HG03064 (cell line): ENCODE measurements around the gene PGAP1.
"Not testable (repeated sequence)": the region's sequence is repeated elsewhere in the genome, so short reads cannot be mapped to it uniquely, and the experiment has no call there.

Experiments
- ATAC-seq: cut with Tn5 transposase; IDR thresholded peaks from one replicate; pipeline ENCODE4 v1.9.1; 2021; ENCODE audit warnings: low read depth; ENCODE audit not compliant: unreplicated experiment

PGAP1 gene

DNA sequence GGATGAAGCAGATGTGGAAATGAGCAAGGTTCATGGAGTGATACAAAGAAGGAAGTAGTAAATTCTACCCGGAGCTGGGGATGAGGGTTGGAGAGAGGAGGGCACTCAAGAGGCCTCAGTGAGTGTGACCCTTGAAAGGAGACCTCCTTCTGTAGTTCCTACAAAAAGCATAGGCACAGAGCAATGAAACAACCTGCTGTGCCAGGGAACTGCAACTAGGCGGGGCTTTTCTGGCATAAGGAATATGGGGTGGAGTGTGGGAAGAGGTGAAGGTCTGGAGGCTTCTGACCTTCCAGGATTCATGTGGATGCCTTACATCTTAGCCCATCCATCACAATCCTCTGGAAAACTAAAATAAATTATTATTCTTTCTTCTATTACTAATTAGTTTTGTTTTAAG, 25.5 kb upstream of the PGAP1 start:
- ATAC-seq, result no peak

DNA sequence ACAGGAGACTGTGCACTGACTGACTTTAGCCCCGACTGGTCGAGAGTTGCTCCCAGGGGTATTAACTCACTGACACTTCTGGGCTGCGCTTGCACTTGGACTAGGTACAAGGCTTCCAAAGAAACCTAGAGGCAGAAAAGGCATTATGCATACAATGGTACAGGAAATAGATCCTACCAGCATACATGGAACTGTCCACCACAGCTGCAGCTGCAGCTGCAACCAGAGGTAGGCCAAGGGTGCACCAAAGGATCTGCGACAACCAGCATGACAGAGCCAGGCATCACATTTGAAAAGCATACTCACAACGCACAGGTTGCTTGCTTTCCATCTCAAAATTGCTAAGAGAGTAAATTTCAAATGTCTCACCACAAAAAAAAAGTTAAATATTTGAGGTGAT, 22.6 kb upstream of the PGAP1 start:
- ATAC-seq, result no peak

DNA sequence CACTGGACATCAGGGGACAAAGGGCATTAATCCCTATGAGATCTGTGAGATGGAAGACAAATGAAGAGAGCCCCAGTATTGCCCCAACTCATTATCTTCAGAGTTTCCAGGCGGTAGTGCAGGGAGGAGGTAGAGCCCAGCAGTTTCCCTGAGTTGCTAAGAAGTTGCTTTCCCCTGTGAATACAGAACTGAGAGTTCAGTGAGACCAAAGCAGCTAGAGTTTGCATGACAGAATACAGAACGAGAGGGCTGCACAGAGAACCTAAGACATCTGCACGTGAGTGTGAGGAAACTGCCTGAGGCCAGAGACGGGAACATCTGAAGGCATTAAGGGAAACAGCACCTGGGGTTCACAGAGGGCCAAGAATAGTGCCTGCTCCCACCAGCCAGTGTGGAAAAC, 18.1 kb upstream of the PGAP1 start:
- peak; percentile 88 for ATAC-seq

DNA sequence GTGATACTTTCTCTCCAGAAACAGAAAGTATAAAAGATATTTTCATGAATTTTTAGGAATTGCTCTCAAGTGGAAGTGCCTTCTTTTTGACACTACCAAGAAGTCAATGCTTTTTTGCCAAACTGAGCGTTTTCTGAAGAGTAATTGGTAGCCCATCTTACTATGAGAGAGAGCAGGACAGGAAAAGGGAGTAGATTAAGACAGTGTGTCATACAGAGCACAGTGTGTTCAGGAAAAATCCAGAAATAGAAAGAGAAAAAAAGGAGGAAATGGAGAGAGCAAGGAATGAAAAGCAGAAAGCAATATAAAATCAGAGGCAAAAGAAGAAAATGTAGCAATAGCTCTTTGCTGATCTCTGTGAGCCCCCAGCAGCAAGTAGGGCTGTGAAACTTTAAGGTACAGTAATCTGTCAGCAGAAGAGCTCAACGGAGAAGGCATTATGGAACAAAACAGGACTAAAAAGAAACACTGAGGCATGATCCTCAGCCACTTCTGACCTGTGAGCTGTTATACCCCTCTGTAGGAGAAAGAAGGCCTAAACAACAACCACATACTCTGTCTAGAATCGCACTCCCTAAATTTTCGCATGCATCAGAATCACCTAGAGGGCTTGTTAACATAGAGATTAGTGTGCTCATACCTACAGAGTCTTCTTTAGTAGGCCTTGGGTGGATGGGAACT, 15.0 kb upstream of the PGAP1 start:
- no peak for ATAC-seq

DNA sequence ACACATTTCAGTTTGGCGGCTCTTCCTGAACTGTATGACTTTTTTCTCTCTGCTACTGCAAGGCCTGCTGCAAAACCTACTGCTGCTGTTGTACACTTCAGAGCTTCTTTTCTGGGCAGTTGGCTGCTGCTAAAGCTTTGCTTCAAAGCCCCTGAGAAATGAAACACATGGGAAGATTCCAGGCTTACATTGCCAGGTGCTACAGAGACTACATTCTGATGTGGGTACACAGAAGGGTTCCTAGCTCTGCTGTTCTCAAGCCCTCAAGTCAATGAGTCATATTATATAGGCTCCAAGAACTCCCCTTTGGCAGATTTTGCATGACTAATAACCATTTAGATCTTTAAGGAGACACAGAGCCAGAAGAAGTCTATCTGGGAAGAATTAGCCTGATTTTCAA, 12.9 kb upstream of the PGAP1 start:
- no peak for ATAC-seq

DNA sequence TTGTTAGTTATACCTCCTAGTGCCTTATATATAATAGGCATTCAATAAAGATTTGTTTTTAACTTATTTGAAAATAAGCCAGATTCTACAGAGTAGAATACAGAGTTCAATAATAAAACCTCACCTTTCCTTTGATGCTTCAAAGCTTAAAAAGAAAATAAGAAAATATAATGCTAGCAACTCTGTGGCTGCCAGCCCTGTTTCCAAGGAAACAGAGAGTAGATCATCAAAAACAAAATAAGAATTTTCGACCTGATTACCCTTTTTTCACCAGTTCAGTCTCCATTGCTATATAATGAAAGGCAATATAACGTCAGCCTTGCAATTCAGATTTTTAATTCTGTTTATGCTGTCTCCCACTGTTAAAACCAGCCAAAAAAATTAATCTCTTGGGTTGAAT, 8.9 kb upstream of the PGAP1 start:
- ATAC-seq, result no peak

DNA sequence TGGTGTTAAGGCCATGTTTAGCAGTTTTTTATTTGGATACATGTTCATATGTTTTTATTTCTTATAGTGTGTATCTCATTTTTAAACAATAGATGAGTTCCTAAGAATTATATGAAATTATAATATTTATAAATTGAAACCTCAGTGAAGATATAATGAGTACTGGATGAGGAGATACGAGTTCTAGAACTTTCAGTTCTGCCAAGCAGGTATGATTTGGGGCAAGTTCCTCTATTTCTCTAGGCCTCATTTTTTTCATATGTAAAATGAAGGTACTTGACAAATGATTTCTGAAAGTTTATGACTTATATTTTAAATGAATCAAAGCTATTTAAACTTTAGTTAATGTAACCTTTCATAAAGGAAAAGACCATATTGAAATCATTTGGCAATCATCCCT, 8.2 kb upstream of the PGAP1 start:
- no peak for ATAC-seq

DNA sequence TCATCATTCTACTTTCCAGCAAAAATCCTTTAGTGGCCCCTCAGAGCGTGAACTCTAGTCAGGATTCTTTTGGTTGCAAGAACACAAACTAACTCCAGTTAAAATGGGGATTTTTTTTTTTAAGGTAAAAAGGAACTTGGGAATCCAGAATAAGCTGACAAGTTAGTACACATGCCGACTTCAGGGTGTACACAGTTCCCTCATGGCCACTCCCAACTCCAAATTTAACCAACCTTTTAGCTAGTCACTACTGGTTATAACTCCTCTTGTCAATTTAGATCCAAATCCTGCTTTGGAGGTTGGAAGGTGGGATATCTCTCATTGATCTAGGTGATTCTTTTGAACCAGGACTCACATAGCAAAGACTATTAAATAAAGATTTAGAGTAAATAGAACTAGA, 5.0 kb upstream of the PGAP1 start:
- ATAC-seq, result no peak

DNA sequence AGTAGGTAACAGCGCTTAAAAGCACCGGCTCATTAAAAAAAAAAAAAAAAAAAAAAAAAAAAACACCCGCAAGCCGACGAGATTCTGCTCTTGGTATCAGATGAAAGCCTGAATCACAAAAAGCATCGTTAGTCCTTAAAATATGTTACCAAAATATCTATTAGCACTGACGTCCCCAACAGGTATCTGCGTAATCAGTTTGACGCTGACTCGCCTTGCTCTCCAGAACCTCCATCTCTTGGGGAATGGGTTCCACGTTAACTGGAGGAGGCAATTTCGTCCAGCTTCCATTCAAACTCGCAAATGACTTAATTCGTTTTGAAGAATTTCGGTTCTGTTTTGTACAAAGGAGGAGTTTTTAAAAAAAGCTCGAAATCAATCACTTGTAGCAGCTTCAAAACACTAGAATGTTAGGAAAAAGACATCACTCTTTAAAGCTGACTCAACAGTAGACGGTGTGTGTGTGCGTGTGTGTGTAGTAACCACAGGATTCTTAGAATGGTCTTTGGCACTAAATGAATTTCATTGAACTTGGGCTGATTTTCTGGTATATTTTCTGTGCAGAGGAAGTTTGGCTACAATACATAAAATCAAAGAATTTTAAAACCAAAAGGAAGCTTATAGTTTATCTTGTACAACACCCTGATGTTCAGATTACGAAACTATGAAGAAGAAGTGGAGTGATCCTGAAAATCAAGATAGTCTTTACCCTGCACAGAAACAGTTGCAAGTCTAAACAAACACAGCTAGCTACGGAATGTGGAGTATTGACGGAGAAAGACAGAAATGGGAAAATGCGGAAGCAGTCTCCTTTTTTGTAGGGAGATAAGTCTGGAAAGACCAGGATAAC, 1.1 kb upstream of the PGAP1 start:
- ATAC-seq, result peak; percentile 0

DNA sequence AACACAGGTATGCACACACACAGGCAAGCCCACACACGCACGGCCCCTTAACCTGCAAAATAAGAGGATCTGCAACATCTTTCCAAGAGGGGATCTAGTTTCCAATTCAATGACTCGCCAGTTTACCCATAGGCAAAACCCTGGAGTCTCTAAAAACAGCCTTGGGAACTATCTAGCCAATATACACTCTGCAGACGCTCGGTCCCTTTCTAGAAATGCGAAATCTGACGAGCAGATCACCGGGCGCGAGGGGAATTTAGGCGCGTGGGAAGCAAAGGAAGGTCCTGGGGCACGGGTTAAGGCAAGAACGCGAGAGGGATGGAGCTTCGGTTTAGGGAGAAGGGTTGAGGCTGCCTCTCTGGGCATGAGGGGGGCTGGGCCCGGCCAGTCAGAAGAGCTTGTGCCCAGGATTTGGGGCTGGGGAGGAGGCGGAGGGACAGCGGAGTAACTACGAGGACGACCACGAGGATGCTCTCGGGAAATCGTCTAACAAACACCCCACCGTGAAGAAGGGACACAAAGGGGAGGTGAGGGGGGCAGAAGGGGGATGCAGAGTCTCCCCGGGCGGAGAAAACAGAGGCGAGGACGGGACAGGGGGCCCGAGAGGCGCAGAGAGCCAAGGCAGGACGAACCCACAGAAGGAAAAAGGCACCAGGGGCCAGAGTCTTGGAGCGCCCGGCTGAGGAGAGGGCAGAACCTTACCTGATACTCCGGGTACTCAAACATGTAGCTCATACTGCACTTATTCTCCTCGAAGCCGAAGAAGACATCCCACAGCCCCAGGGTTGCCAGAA, 542 bp downstream of the PGAP1 start:
- peak; percentile 24 for ATAC-seq

DNA sequence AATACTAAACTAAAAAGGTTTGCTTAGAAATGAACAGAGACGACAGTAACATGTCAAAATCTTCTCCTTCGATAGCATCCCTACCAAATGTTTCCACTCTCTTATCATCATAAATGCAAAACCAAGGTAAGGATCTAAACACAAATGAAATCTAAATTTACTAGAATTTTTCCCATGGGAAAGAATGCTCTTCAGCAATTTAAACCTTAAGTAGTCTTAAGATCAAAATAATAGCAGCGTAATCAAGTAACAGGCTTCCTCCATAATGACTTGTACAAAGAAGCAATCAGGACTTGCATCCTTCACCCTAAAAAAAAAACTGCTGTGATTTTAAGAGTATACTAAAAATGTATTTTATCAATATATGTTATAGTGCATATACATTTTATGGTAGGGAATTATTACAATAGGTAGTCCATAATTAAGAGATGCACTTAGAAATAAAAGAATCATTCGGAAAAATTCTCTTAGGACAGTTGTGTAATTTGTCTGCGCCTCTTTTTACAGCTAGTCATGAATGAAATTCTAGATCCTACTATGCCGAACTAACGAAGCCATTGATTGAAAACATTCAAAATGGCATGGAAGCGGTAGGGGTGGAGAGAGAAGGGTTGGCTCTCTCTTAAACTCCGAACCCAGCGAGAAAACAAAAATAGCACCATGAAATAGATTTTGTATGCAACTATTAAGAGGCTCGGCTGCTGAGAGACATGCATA, 1.3 kb downstream of the PGAP1 start:
- ATAC-seq, result no peak

DNA sequence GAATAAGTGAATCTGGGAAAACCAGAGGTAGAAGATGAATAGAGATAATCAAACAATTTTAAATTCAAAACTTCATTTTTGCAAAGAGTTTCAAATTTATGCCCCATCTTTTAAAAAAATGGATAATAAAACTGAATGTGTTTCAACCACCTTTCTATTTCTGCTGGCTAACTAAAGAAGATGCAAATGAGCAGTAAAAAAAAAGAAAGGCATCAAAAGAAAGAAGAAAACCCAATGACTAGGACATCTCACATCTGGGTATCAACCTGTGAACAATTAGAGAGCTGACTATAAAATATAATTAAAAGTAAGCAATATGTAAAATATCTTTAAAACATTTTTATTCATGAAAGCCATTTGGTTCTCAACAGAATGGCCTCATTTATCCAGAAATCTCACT, 2.5 kb downstream of the PGAP1 start:
- ATAC-seq, result no peak

DNA sequence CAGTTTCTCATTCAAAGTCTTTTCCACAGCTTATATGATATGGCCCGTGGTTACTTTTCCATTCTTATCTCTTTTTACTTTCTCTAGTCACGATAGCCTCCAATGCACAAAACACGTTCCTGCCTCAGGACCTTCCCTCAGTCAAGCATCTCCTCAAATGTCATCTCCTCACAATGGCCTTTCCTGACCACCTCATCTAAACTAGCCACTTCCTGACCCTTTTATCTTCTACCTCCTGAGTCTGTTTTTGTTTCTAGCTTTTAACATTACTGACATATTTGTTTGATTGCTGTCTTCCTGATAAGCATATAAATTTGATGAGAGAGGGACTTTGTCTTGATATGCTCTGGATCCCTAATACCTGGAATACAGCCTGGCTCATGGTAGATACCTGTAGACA, 7.6 kb downstream of the PGAP1 start:
- ATAC-seq, result no peak

DNA sequence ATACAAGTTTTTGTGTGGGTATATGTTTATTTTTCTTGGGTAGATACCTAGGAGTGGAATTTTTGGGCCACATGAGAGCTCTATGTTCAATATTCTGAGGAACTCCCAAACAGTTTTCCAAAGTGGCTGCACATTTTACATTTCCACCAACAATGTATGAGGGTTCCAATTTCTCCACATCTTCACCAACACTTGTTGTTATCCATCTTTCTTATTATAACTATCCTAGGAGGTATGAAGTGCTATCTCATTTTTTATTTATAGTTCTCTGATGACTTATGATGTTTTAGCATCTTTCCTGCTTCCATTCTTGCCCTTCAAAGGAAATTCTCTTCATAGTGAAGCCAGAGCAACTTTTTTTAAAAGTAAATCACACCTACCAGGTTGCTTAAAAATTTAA, 8.7 kb downstream of the PGAP1 start:
- no peak for ATAC-seq

DNA sequence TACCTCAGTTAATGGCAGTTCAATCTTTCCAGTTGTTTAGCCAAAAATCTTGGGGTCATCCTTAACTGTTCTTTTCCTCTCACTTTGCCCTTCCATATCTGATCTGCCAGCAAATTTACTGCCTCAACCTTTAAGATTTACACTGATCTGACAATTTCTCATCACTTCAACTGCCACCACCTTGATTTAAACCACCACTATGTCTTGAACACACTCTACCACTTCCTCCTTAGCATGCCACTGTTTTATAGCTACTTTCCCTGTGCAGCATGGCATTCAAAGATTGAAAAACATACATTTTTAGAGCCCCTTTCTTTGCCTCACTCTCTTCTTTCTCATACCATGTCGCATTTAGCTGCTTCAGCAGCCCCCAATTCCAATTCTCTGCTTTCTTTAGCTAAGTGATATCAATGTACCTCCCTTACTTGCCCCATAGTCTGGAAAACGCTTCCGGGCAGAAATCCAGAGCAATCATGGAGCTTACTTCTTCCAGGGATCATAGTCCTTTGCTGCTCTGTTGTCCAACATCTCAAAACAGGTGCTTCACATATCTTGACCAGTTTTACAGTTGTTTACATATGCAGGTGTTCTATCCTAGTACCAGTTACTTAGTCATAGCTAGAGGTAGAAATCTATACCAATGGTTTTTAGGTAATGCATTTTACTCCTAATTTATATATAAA, 10.9 kb downstream of the PGAP1 start:
- ATAC-seq, result peak; percentile 40

DNA sequence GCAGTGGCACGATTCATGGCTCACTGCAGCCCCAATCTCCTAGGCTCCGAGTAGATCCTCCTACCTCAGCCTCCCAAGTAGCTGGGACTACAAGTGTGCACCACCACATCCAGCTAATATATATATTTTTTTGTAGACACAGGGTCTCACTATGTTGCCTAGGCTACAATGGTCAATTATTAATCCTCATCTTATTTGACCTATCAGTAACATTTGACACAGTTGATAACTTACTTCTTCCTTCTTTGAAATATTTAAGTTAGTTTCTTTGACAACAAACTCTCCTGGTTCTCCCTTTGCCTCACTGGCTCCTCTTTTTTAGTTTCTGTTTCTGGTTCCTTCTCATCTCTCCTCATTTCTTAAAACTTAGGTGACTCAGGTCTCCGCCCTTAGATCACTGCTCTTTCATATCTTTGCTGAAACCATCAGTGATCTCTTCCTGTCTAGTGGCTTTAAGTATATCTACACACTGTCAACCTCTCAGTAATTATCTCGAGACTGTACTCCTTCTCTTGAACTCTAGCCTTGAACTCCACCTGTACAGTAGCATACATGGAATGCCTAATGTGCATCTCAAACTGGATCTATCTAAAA, 11.5 kb downstream of the PGAP1 start:
- peak; percentile 88 for ATAC-seq

DNA sequence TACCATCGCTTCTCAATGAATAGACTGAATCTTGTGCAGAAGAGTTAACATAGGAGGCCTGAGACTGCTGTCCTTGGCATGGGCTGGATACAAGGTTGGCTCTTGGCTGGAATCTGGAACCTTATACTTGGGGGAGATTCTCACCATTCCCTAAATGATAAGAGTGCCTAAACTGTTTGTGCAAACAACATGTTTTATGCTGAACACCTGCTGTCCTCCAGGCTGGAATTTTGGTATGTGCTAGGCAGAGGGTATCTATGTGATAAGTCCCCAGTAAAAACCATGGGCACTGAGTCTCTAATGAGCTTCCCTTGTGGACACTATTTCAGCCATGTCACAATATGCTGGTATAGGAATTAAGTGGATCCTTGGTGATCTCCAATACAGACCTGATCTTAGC, 12.8 kb downstream of the PGAP1 start:
- ATAC-seq, result no peak

DNA sequence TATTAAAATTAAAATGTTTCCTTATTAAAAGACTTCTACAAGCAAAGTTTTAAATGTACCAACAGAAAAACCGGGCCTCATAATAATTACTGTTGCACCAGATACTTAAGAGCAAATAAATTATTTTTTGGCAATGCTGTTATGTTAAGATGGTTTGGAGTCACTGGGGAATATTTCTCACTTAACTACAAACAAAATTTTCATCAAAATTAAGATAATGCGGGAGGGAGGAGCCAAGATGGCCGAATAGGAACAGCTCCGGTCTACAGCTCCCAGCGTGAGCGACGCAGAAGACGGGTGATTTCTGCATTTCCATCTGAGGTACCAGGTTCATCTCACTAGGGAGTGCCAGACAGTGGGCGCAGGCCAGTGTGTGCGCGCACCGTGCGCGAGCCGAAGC, 21.1 kb downstream of the PGAP1 start:
- ATAC-seq, result not testable (repeated sequence)

DNA sequence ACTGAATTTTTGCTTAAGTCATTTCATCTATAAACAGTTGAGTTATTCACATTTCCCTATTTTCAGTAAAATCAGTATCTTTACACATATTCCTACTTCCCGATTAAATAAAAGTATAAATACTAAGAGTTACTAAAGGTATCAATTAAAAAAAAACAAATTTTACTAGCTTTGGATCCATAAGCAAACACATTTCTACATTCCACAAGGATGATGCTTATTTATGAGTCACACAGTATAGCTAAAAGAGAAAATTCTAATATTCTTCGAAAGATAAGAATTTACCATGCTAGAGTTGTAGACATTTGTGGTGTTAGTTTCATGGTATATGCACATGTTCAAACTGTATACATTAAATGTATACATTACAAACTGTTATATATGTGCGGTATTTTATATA, 23.7 kb downstream of the PGAP1 start:
- ATAC-seq, result no peak

DNA sequence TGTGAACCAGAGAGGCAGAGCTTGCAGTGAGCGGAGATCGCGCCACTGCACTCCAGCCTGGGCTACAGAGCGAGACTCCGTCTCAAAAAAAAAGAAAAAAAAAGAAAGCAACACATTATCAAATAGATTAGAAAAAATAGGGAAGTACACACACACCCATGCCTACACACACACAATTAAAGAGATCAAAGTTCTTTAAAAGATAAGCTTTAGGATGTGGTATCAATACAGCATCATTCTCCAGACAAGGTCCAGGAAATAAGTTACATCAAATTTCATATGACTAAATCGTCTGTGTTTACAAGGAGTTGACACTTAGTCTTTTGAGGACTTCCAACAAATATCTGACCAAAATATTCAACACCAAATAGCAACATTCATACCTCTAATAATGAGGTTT, 25.7 kb downstream of the PGAP1 start:
- no peak for ATAC-seq
